ENCODE results near the gene GET4. TPM values are rescaled to one million over a fixed set of nuclear protein-coding genes. Genes with fewer than 3 reads are reported as not detected.

Gene GET4
- total RNA-seq, 2 experiments from 2014 or later = 84.4 to 96.4 TPM

DNA sequence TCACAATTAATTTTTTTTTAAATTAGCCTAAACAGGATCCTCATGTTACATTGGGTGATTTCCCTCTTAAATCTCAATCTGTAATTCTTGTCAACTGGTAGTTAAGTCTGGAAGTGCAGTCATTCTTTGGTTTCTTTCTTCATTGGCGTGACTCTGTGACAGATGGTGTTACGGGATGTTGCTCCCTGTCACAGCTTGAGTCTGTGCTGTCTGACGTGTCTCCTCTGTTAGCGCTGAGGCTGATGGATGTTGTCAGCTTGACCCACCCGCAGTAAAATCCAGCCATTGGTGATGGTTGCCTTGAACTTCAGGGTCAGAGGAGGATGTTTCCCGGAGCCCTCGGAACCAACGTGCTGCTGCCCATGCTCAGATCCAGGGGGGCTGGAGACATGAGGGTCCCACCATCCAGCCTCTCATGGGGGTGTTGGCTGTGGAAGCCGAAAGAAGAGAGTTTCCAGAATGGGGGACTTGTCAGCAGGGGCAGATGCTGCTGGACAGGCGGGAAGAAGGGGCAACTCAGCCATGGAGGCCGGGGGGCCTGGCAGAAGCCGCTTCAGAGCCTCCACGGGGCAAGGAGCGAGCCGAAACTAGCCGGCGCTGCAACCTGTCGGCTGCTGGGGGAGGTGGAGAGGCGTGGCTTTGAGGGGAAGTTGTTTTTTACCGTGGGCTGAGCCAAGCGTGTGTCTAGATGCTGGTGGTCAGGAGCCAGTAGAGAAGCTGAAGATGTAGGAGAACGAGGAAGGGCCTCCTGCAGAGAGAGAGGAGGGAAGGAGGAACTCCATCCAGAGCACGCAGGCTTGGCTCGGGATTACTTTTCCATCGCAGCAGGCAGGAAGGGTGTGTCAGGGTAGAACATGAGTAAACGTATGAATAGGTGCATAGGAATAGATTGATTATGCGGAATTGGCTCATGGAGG, 40.6 kb upstream of the GET4 start:
- ChIA-PET POLR2A (interaction anchor here (2.0 kb wide), 1 partner anchor 19 kb away, joined by 5 read pairs; no protein-coding TSS in a partner anchor), CTCF (interaction anchor here (0.7 kb wide), 1 partner anchor 49 kb away, joined by 3 read pairs; no protein-coding TSS in a partner anchor)
- intact Hi-C loops (cut with DNase I, micrococcal nuclease) = no loop called here

GRCh38 chr7:836429-836828, 39.9 kb upstream of the GET4 start:
- no peaks in the 10 kb centered on the region for H3K27me3 Mint-ChIP-seq
- H3K9me3 ChIP-seq (ENCODE audit: control insufficient read depth in 1 of 2, insufficient read depth in 1 of 2, low read length in 2 of 2) = no peaks in the 10 kb centered on the region
- no peaks in the 10 kb centered on the region for H3K9me3 Mint-ChIP-seq
- H3K4me1 ChIP-seq (ENCODE audit: insufficient read depth, low read length) = peaks cover 32% of the 10 kb centered on the region
- H3K27me3 ChIP-seq (ENCODE audit: control insufficient read depth in 1 of 2, insufficient read depth in 2 of 2, low read length in 2 of 2) = no peaks in the 10 kb centered on the region
- TF ChIP-seq, protein P1, sequence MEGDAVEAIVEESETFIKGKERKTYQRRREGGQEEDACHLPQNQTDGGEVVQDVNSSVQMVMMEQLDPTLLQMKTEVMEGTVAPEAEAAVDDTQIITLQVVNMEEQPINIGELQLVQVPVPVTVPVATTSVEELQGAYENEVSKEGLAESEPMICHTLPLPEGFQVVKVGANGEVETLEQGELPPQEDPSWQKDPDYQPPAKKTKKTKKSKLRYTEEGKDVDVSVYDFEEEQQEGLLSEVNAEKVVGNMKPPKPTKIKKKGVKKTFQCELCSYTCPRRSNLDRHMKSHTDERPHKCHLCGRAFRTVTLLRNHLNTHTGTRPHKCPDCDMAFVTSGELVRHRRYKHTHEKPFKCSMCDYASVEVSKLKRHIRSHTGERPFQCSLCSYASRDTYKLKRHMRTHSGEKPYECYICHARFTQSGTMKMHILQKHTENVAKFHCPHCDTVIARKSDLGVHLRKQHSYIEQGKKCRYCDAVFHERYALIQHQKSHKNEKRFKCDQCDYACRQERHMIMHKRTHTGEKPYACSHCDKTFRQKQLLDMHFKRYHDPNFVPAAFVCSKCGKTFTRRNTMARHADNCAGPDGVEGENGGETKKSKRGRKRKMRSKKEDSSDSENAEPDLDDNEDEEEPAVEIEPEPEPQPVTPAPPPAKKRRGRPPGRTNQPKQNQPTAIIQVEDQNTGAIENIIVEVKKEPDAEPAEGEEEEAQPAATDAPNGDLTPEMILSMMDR (IDR thresholded peaks at IDR 0.05) = no peak
- peaks cover 29% of the 10 kb centered on the region for H3K36me3 ChIP-seq (ENCODE audit: insufficient read depth, low read length)
- CTCF ChIA-PET = interaction anchor here (0.7 kb wide), 1 partner anchor 50 kb away, joined by 3 read pairs; no protein-coding TSS in a partner anchor
- H3K27ac ChIP-seq (ENCODE audit: low read depth in 1 of 2, low read length in 2 of 2) = no peak overlapping the region
- POLR2A ChIA-PET = interaction anchor here (2.0 kb wide), 1 partner anchor 20 kb away, joined by 5 read pairs; no protein-coding TSS in a partner anchor
- intact Hi-C loops (cut with DNase I, micrococcal nuclease) = no loop called here
- ATAC-seq (ENCODE audit: poor library complexity) (no peak), DNase-seq (no peak)
- H3K36me3 Mint-ChIP-seq (ENCODE audit: low read depth) = peaks cover 76% of the 10 kb centered on the region
- peaks cover 24% of the 10 kb centered on the region for H3K4me1 Mint-ChIP-seq (ENCODE audit: low read depth)
- no peak overlapping the region for H3K4me3 ChIP-seq (ENCODE audit: low read length)
- H3K4me3 Mint-ChIP-seq = no peak overlapping the region
- H3K27ac Mint-ChIP-seq = no peak overlapping the region

More for the DNA sequence above, 40.6 kb upstream of the GET4 start:
- Mint-ChIP-seq H3K4me1 (ENCODE audit: low read depth) (peaks cover 31% of the 10 kb centered on the region), H3K36me3 (ENCODE audit: low read depth) (peaks cover 75% of the 10 kb centered on the region), H3K27ac (no peak overlapping the region), H3K4me3 (no peak overlapping the region), H3K9me3 (no peaks in the 10 kb centered on the region), H3K27me3 (no peaks in the 10 kb centered on the region)
- Histone ChIP-seq H3K4me3 (ENCODE audit: low read length) (no peak overlapping the region), H3K27me3 (ENCODE audit: control insufficient read depth in 1 of 2, insufficient read depth in 2 of 2, low read length in 2 of 2) (no peaks in the 10 kb centered on the region), H3K9me3 (ENCODE audit: control insufficient read depth in 1 of 2, insufficient read depth in 1 of 2, low read length in 2 of 2) (no peaks in the 10 kb centered on the region), H3K4me1 (ENCODE audit: insufficient read depth, low read length) (peaks cover 39% of the 10 kb centered on the region), H3K36me3 (ENCODE audit: insufficient read depth, low read length) (peaks cover 29% of the 10 kb centered on the region), H3K27ac (ENCODE audit: low read depth in 1 of 2, low read length in 2 of 2) (no peak overlapping the region)
- TF ChIP-seq, protein P1 (IDR thresholded peaks at IDR 0.05) = no peak
- DNase-seq = peak in 1 of 14 experiments; percentile 20
- ATAC-seq (ENCODE audit: poor library complexity) = no peak

GRCh38 chr7:837001-837400, 39.4 kb upstream of the GET4 start:
- Histone ChIP-seq H3K9me3 (ENCODE audit: control insufficient read depth in 1 of 2, insufficient read depth in 1 of 2, low read length in 2 of 2) (no peaks in the 10 kb centered on the region), H3K27me3 (ENCODE audit: control insufficient read depth in 1 of 2, insufficient read depth in 2 of 2, low read length in 2 of 2) (no peaks in the 10 kb centered on the region), H3K36me3 (ENCODE audit: insufficient read depth, low read length) (peaks cover 35% of the 10 kb centered on the region), H3K4me3 (ENCODE audit: low read length) (no peak overlapping the region), H3K27ac (ENCODE audit: low read depth in 1 of 2, low read length in 2 of 2) (no peak overlapping the region), H3K4me1 (ENCODE audit: insufficient read depth, low read length) (peaks cover 28% of the 10 kb centered on the region)
- Mint-ChIP-seq H3K36me3 (ENCODE audit: low read depth) (peaks cover 76% of the 10 kb centered on the region), H3K27me3 (no peaks in the 10 kb centered on the region), H3K4me3 (no peak overlapping the region), H3K4me1 (ENCODE audit: low read depth) (peaks cover 18% of the 10 kb centered on the region), H3K27ac (peak overlapping the region; percentile 19), H3K9me3 (no peaks in the 10 kb centered on the region)
- ATAC-seq (ENCODE audit: poor library complexity) (no peak), DNase-seq (no peak)
- TF ChIP-seq, protein P1 (IDR thresholded peaks at IDR 0.05) = no peak
- POLR2A ChIA-PET = interaction anchor here (2.0 kb wide), 1 partner anchor 20 kb away, joined by 5 read pairs; no protein-coding TSS in a partner anchor
- intact Hi-C loops (cut with DNase I, micrococcal nuclease) = no loop called here
- CTCF ChIA-PET = no interaction called here

Data from CD4-positive, alpha-beta T cell (primary cell).